ENCODE data around the gene SCYL1. TPM values are rescaled to one million over a fixed set of nuclear protein-coding genes. Genes with fewer than 3 reads are reported as not detected.
"Not testable (repeated sequence)": the region's sequence is repeated elsewhere in the genome, so short reads cannot be mapped to it uniquely, and the experiment has no call there.

Gene SCYL1
- total RNA-seq, 2 donors from 2014 or later = 59.2 to 84.1 TPM

DNA sequence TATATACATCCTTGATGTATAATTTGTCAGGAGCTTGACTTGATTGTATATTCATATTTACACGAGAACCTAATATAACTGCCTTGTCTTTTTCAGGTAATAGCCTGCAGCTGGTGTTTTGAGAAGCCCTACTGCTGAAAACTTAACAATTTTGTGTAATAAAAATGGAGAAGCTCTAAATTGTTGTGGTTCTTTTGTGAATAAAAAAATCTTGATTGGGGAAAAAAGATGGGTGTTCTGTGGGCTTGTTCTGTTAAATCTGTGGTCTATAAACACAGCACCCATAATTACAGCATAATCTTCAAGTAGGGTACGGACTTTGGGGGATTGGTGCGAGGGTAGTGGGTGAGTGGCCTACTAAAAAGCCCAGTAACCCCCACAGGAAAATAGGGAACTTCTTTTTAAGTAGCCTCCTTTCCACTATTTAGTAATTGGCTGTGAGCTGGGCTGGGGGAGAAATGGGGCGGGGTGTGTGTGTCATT is 18.6 kb upstream of the SCYL1 start:
- intact Hi-C loops (cut with DNase I) = loop anchor here (5.0 kb wide), 1 partner anchor 34 kb away; no protein-coding TSS in a partner anchor
- H3K9ac ChIP-seq (ENCODE audit: low read depth in 2 of 2, low read length in 2 of 2) = peak overlapping the region; percentile 54 to 100
- peak overlapping the region; percentile 99 for H3K27ac ChIP-seq
- no peaks in the 10 kb centered on the region for H3K9me3 ChIP-seq
- H3K27me3 ChIP-seq = no peaks in the 10 kb centered on the region
- peaks cover 2% of the 10 kb centered on the region for H3K4me1 ChIP-seq
- H3K36me3 ChIP-seq = peaks cover 9% of the 10 kb centered on the region
- no peak for DNase-seq
- TF ChIP-seq, protein P1, sequence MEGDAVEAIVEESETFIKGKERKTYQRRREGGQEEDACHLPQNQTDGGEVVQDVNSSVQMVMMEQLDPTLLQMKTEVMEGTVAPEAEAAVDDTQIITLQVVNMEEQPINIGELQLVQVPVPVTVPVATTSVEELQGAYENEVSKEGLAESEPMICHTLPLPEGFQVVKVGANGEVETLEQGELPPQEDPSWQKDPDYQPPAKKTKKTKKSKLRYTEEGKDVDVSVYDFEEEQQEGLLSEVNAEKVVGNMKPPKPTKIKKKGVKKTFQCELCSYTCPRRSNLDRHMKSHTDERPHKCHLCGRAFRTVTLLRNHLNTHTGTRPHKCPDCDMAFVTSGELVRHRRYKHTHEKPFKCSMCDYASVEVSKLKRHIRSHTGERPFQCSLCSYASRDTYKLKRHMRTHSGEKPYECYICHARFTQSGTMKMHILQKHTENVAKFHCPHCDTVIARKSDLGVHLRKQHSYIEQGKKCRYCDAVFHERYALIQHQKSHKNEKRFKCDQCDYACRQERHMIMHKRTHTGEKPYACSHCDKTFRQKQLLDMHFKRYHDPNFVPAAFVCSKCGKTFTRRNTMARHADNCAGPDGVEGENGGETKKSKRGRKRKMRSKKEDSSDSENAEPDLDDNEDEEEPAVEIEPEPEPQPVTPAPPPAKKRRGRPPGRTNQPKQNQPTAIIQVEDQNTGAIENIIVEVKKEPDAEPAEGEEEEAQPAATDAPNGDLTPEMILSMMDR (IDR thresholded peaks at IDR 0.05) = no peak
- peak overlapping the region; percentile 66 for H3K4me3 ChIP-seq

DNA sequence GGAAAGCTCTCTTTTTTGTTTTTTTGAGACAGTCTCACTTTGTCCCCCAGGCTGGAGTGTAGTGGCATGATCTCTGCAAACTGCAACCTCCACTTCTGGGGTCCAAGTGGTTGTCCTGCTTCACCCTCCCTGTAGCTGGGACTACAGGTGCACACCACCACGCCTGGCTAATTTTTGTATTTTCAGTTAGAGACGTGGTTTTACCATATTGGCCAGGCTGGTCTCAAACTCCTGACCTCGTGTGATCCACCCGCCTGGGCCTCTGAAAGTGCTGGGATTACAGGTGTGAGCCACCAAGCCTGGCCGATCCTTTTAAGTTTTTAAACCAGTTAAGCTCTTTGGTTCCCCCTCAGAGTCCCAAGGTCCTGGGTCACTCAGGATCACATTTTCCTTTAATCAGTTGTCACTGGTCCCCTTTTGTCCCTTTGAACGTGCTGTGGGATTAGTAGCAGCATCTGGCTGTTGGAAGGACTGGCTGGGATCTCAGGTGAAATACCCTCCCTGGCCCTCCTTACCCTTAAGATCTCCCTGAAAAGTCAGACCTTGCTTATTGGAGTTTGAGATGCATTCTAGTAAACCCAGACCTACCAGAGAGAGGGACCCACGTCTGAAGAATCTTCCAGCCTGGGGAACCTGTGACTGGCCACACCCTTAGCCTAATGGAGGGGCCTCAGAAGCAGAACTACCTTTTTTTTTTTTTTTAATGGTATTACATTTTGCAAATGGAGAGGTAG is 17.9 kb upstream of the SCYL1 start:
- no peaks in the 10 kb centered on the region for H3K27me3 ChIP-seq
- TF ChIP-seq, protein P1 (IDR thresholded peaks at IDR 0.05) = no peak
- no peaks in the 10 kb centered on the region for H3K9me3 ChIP-seq
- H3K9ac ChIP-seq (ENCODE audit: low read depth in 2 of 2, low read length in 2 of 2) = peak overlapping the region; percentile 54 to 100
- peak overlapping the region; percentile 66 for H3K4me3 ChIP-seq
- H3K4me1 ChIP-seq = peaks cover 2% of the 10 kb centered on the region
- intact Hi-C loops (cut with DNase I) = loop anchor here (5.0 kb wide), 1 partner anchor 35 kb away; no protein-coding TSS in a partner anchor
- peak overlapping the region; percentile 99 for H3K27ac ChIP-seq
- peak; percentile 77 for DNase-seq
- peaks cover 9% of the 10 kb centered on the region for H3K36me3 ChIP-seq

DNA sequence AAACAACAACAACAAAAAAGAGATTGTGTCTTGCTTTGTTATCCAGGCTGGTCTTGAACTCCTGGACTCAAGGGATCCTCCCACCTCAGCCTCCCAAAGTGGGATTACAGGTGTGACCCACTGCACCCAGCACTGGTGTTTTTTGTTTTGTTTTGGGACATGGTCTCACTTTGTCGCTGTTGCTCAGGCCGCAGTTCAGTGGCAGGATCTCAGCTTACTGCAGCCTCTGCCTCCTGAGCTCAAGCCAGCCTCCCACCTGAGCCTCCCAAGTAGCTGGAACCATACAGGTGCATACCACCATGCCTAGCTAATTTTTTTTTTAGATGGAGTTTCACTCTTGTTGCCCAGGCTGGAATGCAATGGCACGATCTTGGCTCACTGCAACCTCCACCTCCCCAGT is 12.6 kb upstream of the SCYL1 start:
- not testable (repeated sequence) for H3K36me3 ChIP-seq; H3K27me3 ChIP-seq; DNase-seq; H3K9ac ChIP-seq (ENCODE audit: low read depth in 2 of 2, low read length in 2 of 2); H3K4me3 ChIP-seq; H3K27ac ChIP-seq; H3K9me3 ChIP-seq; H3K4me1 ChIP-seq
- intact Hi-C loops (cut with DNase I) = loop anchor here (5.0 to 10.0 kb wide), 2 partner anchors 140 to 228 kb away; no protein-coding TSS in a partner anchor

DNA sequence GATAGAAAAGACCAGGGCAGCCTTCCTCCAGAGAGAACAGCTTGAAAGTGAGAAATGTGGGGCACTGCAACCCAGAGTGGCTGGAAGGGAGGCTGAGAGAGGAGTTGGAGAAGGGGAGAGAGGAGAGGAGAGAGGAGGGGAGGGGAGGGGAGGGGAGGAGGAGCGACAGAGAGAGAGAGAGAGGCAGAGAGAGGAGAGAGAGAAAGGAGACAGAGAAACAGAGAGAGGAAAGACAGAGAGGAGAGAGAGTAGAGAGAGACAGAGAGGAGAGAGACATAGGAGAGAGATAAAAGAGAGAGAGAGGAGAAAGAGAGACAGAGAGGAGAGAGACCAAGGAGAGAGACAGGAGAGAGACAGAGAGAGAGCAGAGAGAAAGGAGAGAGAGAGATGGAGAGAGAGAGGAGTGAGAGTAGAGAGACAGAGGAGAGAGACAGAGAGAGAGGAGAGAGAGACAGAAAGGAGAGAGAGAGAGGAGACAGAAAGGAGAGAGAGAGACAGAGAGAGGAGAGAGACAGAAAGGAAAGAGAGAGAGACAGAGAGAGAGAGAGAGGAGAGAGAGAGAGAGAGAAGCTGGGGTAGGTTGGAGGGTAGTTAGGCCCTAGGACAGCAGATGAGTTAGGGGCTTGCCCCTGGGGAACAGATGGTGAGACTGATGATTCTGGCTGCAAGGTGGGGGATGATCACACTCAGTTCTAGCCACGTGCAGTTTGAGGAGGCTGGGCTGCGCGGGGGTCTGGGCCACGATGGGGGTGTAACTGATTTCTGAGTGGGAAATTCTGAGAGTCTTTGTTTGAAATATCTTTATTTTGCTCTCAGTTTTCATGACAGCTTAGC is 8.5 kb upstream of the SCYL1 start:
- no peak overlapping the region for H3K4me3 ChIP-seq
- H3K4me1 ChIP-seq = no peaks in the 10 kb centered on the region
- no peaks in the 10 kb centered on the region for H3K36me3 ChIP-seq
- no peak overlapping the region for H3K27ac ChIP-seq
- no peak overlapping the region for H3K9ac ChIP-seq (ENCODE audit: low read depth in 2 of 2, low read length in 2 of 2)
- no peaks in the 10 kb centered on the region for H3K27me3 ChIP-seq
- no peak for DNase-seq
- H3K9me3 ChIP-seq = no peaks in the 10 kb centered on the region
- intact Hi-C loops (cut with DNase I) = loop anchor here (10.0 kb wide), 1 partner anchor 232 kb away; no protein-coding TSS in a partner anchor
- TF ChIP-seq, protein P1 (IDR thresholded peaks at IDR 0.05) = no peak

DNA sequence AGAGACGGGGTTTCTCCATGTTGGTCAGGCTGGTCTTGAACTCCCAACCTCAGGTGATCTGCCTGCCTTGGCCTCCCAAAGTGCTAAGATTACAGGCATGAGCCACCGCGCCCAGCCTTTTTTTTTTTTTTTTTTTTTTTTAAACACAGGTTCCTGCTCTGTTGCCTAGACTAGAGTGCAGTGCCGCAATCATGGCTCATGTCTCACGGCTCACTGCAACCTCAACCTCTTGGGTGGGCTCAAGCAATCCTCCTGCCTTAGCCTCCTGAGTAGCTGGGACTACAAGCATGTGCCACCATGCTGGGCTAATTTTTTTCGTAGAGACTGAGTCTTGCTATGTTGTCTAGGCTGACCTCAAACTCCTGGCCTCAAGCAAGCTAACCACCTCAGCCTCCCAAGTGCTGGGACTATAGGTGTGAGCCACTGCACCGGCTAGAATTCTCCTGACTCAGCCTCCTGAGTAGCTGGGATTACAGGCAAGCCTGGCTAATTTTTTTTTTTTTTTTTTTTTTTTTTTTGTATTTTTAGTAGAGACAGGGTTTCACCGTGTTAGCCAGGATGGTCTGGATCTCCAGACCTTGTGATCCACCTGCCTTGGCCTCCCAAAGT is 5.8 kb upstream of the SCYL1 start:
- H3K9me3 ChIP-seq; H3K27ac ChIP-seq; DNase-seq; H3K4me1 ChIP-seq; H3K27me3 ChIP-seq; H3K4me3 ChIP-seq; H3K9ac ChIP-seq (ENCODE audit: low read depth in 2 of 2, low read length in 2 of 2); H3K36me3 ChIP-seq: not testable (repeated sequence)
- intact Hi-C loops (cut with DNase I) = loop anchor here (10.0 kb wide), 1 partner anchor 234 kb away; no protein-coding TSS in a partner anchor

DNA sequence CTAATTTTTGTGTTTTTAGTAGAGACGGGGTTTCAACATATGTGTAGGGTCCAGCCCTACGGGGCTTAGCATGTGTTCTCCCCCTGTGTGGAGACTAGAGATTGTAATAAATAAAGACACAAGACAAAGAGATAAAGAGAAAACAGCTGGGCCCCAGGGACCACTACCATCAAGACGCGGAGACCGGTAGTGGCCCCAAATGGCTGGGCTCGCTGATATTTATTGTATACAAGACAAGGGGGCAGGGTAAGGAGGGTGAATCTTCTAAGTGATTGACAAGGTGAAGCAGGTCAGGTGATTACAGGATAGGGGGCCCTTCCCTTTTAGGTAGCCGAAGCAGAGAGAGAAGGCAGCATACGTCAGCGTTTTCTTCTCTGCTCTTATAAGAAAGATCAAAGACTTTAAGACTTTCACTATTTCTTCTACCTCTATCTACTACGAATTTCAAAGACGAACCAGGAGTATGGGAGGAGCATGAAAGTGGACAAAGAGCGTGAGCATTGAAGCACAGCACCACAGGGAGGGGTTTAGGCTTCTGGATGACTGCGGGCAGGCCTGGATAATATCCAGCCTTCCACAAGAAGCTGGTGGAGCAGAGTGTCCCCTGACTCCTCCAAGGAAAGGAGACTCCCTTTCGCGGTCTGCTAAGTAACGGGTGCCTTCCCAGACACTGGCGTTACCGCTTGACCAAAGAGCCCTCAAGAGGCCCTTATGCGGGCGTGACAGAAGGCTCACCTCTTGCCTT is 2.9 kb upstream of the SCYL1 start:
- H3K4me3 ChIP-seq; intact Hi-C loops (cut with DNase I); H3K27ac ChIP-seq; H3K9me3 ChIP-seq; H3K27me3 ChIP-seq; DNase-seq; H3K36me3 ChIP-seq; H3K9ac ChIP-seq (ENCODE audit: low read depth in 2 of 2, low read length in 2 of 2): not testable (repeated sequence)
- peaks cover 13% of the 10 kb centered on the region for H3K4me1 ChIP-seq

DNA sequence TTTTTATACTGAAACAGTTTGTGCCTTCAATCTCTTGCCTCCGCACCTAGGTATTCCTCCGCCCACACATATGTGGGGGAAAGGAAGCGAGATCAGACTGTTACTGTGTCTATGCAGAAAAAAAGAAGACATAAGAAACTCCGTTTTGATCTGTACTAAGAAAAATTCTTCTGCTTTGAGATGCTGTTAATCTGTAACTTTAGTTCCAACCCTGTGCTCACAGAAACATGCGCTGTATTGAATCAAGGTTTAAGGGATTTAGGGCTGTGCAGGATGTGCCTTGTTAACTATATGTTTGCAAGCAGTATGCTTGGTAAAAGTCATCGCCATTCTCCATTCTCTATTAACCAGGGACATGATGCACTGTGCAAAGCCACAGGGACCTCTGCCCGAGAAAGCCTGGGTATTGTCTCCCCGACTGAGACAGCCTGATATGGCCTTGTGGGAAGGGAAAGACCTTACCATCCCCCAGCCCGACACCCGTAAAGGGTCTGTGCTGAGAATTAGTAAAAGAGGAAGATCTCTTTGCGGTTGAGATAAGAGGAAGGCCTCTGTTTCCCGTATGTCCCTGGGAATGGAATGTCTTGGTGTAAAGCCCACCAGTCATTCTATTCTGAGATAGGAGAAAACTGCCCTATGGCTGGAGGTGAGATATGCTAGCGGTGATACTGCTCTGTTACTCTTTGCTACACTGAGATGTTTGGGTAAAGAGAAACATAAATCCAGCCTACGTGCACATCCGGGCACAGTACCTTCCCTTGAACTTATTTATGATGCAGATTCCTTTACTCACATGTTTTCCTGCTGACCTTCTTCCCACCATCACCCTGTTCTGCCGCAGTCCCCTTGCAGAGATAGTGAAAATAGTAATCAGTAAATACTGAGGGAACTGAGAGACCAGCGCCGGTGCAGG is 1.9 kb upstream of the SCYL1 start:
- intact Hi-C loops (cut with DNase I); H3K27ac ChIP-seq: not testable (repeated sequence)

DNA sequence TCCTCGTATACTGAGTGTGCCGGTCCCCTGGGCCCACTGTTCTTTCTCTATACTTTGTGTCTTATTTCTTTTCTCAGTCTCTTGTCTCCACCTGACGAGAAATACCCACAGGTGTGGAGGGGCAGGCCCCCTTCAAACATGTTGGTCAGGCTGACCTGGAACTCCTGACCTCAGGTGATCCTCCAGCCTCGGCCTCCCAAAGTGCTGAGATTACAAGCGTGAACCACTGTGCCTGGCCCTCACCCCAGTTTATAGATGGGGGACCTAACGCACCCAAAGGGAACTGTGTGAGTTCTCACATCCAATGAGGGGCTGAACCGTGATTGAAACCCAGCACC is 1.3 kb upstream of the SCYL1 start:
- H3K36me3 ChIP-seq; H3K27me3 ChIP-seq; intact Hi-C loops (cut with DNase I); DNase-seq; H3K9me3 ChIP-seq: not testable (repeated sequence)
- Histone ChIP-seq H3K27ac (peak overlapping the region; percentile 55), H3K4me3 (peak overlapping the region; percentile 7), H3K4me1 (peaks cover 13% of the 10 kb centered on the region), H3K9ac (ENCODE audit: low read depth in 2 of 2, low read length in 2 of 2) (peak overlapping the region in 1 of 2 donors; percentile 68)

More for the DNA sequence above, 1.9 kb upstream of the SCYL1 start:
- not testable (repeated sequence) for H3K36me3 ChIP-seq; DNase-seq; H3K9ac ChIP-seq (ENCODE audit: low read depth in 2 of 2, low read length in 2 of 2); H3K9me3 ChIP-seq; H3K27me3 ChIP-seq
- peak overlapping the region; percentile 7 for H3K4me3 ChIP-seq
- peaks cover 13% of the 10 kb centered on the region for H3K4me1 ChIP-seq

All from colonic mucosa (tissue), 4 donors.